Measurements from ENCODE around the gene COL23A1.

Gene COL23A1

GRCh38 chr5:178386336-178386931, 203.8 kb downstream of the COL23A1 start:
- no peak overlapping the region for H3K4me3 ChIP-seq (ENCODE audit: low read depth in 1 of 2, low read length in 1 of 2)
- H3K36me3 ChIP-seq = no peaks in the 10 kb centered on the region
- H3K27ac ChIP-seq = peak overlapping the region; percentile 68
- H3K9me3 ChIP-seq = no peaks in the 10 kb centered on the region
- TF ChIP-seq CTCF (IDR thresholded peaks at IDR 0.05) = no peak
- H3K4me1 ChIP-seq (ENCODE audit: control insufficient read depth in 1 of 2, insufficient read depth in 1 of 2, low read depth in 1 of 2, low read length in 1 of 2) = peaks cover 43 to 75% of the 10 kb centered on the region in 2 experiments
- no peaks in the 10 kb centered on the region for H3K27me3 ChIP-seq

GRCh38 chr5:178385496-178385890, 204.7 kb downstream of the COL23A1 start:
- Histone ChIP-seq H3K27ac (no peak overlapping the region), H3K9me3 (no peaks in the 10 kb centered on the region), H3K27me3 (no peaks in the 10 kb centered on the region), H3K4me3 (ENCODE audit: low read depth in 1 of 2, low read length in 1 of 2) (no peak overlapping the region), H3K4me1 (ENCODE audit: control insufficient read depth in 1 of 2, insufficient read depth in 1 of 2, low read depth in 1 of 2, low read length in 1 of 2) (peaks cover 40 to 65% of the 10 kb centered on the region in 2 experiments), H3K36me3 (no peaks in the 10 kb centered on the region)
- TF ChIP-seq CTCF (IDR thresholded peaks at IDR 0.05) = no peak

- H3K4me3 ChIP-seq (ENCODE audit: low read depth in 1 of 2, low read length in 1 of 2) = no peak overlapping the region
- H3K9me3 ChIP-seq = no peaks in the 10 kb centered on the region
- H3K27me3 ChIP-seq = no peaks in the 10 kb centered on the region
- H3K27ac ChIP-seq = no peak overlapping the region
- no peaks in the 10 kb centered on the region for H3K36me3 ChIP-seq
- TF ChIP-seq CTCF (IDR thresholded peaks at IDR 0.05) = no peak
- peaks cover 35 to 60% of the 10 kb centered on the region in 2 experiments for H3K4me1 ChIP-seq (ENCODE audit: control insufficient read depth in 1 of 2, insufficient read depth in 1 of 2, low read depth in 1 of 2, low read length in 1 of 2)
These were observed 205.2 kb downstream of the COL23A1 start for GRCh38 chr5:178384816-178385495.

- Histone ChIP-seq H3K9me3 (no peaks in the 10 kb centered on the region), H3K27me3 (no peaks in the 10 kb centered on the region), H3K4me3 (ENCODE audit: low read depth in 1 of 2, low read length in 1 of 2) (no peak overlapping the region), H3K36me3 (no peaks in the 10 kb centered on the region), H3K27ac (no peak overlapping the region), H3K4me1 (ENCODE audit: control insufficient read depth in 1 of 2, insufficient read depth in 1 of 2, low read depth in 1 of 2, low read length in 1 of 2) (peaks cover 27 to 52% of the 10 kb centered on the region in 2 experiments)
- no peak for TF ChIP-seq CTCF (IDR thresholded peaks at IDR 0.05)
These were observed 206.0 kb downstream of the COL23A1 start for GRCh38 chr5:178383919-178384815.

- Histone ChIP-seq H3K36me3 (no peaks in the 10 kb centered on the region), H3K4me3 (ENCODE audit: low read depth in 1 of 2, low read length in 1 of 2) (no peak overlapping the region), H3K27me3 (no peaks in the 10 kb centered on the region), H3K9me3 (no peaks in the 10 kb centered on the region), H3K27ac (no peak overlapping the region), H3K4me1 (ENCODE audit: control insufficient read depth in 1 of 2, insufficient read depth in 1 of 2, low read depth in 1 of 2, low read length in 1 of 2) (peaks cover 19 to 45% of the 10 kb centered on the region in 2 experiments)
- no peak for TF ChIP-seq CTCF (IDR thresholded peaks at IDR 0.05)
These were observed 206.8 kb downstream of the COL23A1 start for GRCh38 chr5:178383301-178383918.

Data from neutrophil (primary cell).